B cell (primary cell): ENCODE results near the gene DPP4. TPM values are rescaled to one million over a fixed set of nuclear protein-coding genes. Genes with fewer than 3 reads are reported as not detected.
"Not testable (repeated sequence)": the region's sequence is repeated elsewhere in the genome, so short reads cannot be mapped to it uniquely, and the experiment has no call there.

ENCODE experiments used
- ATAC-seq: fragments of 200-7000 bp; cut with Tn5 transposase; one replicate; pipeline ENCODE4 v1.10.0; 2021; ENCODE audit warnings: low read depth, mild to moderate bottlenecking, moderate number of reproducible peaks, moderate library complexity
- CTCF ChIA-PET: fragments of 350-600 bp; sonication (Branson Sonifier 250); formaldehyde crosslinking; loops from one replicate; lab custom pipeline; 2021; ENCODE audit warnings: antibody characterized with exemption, inconsistent platforms; lab: Charles Lee
- POLR2A ChIA-PET: fragments of 350-600 bp; sonication (Branson Sonifier 250); formaldehyde crosslinking; loops from one replicate; lab custom pipeline; 2021; ENCODE audit warnings: antibody characterized with exemption; lab: Charles Lee
- DNase-seq: peaks from one replicate; pipeline ENCODE4 v3.0.0; 2013
- H2AFZ ChIP-seq: 2 replicates; pipeline ENCODE4 v1.6.1; 2012; ENCODE audit warnings: mild to moderate bottlenecking, low read depth, low read length; ENCODE audit not compliant: insufficient read depth, poor library complexity, severe bottlenecking
- H3K27ac ChIP-seq, 2 donors: 1 replicate in 1 of 2; 2 replicates in 1 of 2; pipeline ENCODE4 v1.5.1; 2012 to 2013; ENCODE audit warnings: low read length in 2 of 2, mild to moderate bottlenecking in 2 of 2, moderate library complexity in 1 of 2
- H3K27me3 ChIP-seq, 4 experiments: fragments of 200-600 bp in 1 of 4; sonication (generic) in 1 of 4; replicated peaks in 1 of 4; 1 replicate in 2 of 4; 2 replicates in 2 of 4; pipeline versions ENCODE4 v1.6.1 to v1.7.0; 2013 to 2016; ENCODE audit warnings: low read length in 3 of 4, mild to moderate bottlenecking in 2 of 4, mixed read lengths in 1 of 4, moderate library complexity in 1 of 4; ENCODE audit not compliant: insufficient read depth in 4 of 4, control insufficient read depth in 3 of 4; ENCODE audit errors: control extremely low read depth in 1 of 4
- H3K36me3 ChIP-seq, 2 experiments: replicated peaks in 1 of 2; 1 replicate in 1 of 2; 2 replicates in 1 of 2; pipeline versions ENCODE4 v1.6.1 to v1.7.1; 2013; ENCODE audit warnings: low read length in 1 of 2; ENCODE audit not compliant: insufficient read depth in 2 of 2, control insufficient read depth in 1 of 2; ENCODE audit errors: control extremely low read depth in 1 of 2, extremely low read depth in 1 of 2
- H3K4me1 ChIP-seq, 2 donors: fragments of 200-600 bp in 1 of 2; sonication (generic) in 1 of 2; 1 replicate in 1 of 2; 2 replicates in 1 of 2; pipeline versions ENCODE4 v1.5.1 to v1.6.1; 2013 to 2017; ENCODE audit warnings: low read length in 2 of 2; ENCODE audit not compliant: control insufficient read depth in 2 of 2, insufficient read depth in 2 of 2
- H3K4me2 ChIP-seq: replicated peaks from 2 replicates; pipeline ENCODE3; 2012; ENCODE audit warnings: mild to moderate bottlenecking, low read depth, low read length; ENCODE audit not compliant: poor library complexity, severe bottlenecking
- H3K4me3 ChIP-seq, 5 experiments: fragments of 200-600 bp in 1 of 5; sonication (generic) in 1 of 5; 1 replicate in 3 of 5; 2 replicates in 2 of 5; pipeline versions ENCODE4 v1.5.1 to v1.7.0; 2011 to 2016; ENCODE audit warnings: low read length in 4 of 5, mild to moderate bottlenecking in 4 of 5, low read depth in 2 of 5, control low read depth in 1 of 5, moderate library complexity in 1 of 5; ENCODE audit not compliant: insufficient read depth in 1 of 5; ENCODE audit errors: control extremely low read depth in 1 of 5, extremely low read depth in 1 of 5
- H3K79me2 ChIP-seq: fragments of 200-600 bp; sonication (generic); one replicate; pipeline ENCODE4 v1.6.0; 2016; ENCODE audit warnings: low read length; ENCODE audit not compliant: control insufficient read depth, insufficient read depth
- H3K9ac ChIP-seq: fragments of 200-600 bp; sonication (generic); 2 replicates; pipeline ENCODE4 v1.6.1; 2017; ENCODE audit warnings: mild to moderate bottlenecking, low read length, moderate library complexity
- H3K9me3 ChIP-seq, 3 donors: one replicate each; pipeline versions ENCODE4 v1.6.1 to v1.7.1; 2013; ENCODE audit warnings: low read length in 2 of 3; ENCODE audit not compliant: control insufficient read depth in 2 of 3, insufficient read depth in 1 of 3; ENCODE audit errors: control extremely low read depth in 1 of 3
- H4K20me1 ChIP-seq: 2 replicates; pipeline ENCODE4 v1.6.0; 2012; ENCODE audit warnings: mild to moderate bottlenecking, low read length; ENCODE audit not compliant: insufficient read depth, control insufficient read depth, poor library complexity, severe bottlenecking
- H3K27ac Mint-ChIP-seq: one replicate; pipeline ENCODE4 v1.8.0; 2021; ENCODE audit warnings: mixed read lengths
- H3K27me3 Mint-ChIP-seq: one replicate; pipeline ENCODE4 v1.8.0; 2021; ENCODE audit warnings: mixed read lengths
- H3K4me1 Mint-ChIP-seq: one replicate; pipeline ENCODE4 v1.8.0; 2021; ENCODE audit warnings: mixed read lengths
- H3K4me3 Mint-ChIP-seq: one replicate; pipeline ENCODE4 v1.8.0; 2021; ENCODE audit warnings: mixed read lengths
- H3K9me3 Mint-ChIP-seq: one replicate; pipeline ENCODE4 v1.8.0; 2022; ENCODE audit warnings: mixed read lengths; ENCODE audit not compliant: insufficient read depth
- CTCF ChIP-seq: fragments of 200-600 bp; IDR thresholded peaks from one replicate; pipeline ENCODE4 v1.8.0; 2022; ENCODE audit warnings: antibody characterized with exemption, mild to moderate bottlenecking
- EZH2 ChIP-seq: IDR thresholded peaks from 2 replicates; pipeline ENCODE4 v1.6.1; 2012; ENCODE audit warnings: borderline replicate concordance, low read depth, mild to moderate bottlenecking, moderate library complexity, low read length; ENCODE audit not compliant: insufficient read depth, poor library complexity, severe bottlenecking
- WGBS: methylation state at CpG from one replicate; pipeline ENCODE4 v1.1.5; 2013; ENCODE audit warnings: missing lambda C conversion rate; ENCODE audit not compliant: insufficient coverage; 5-methylcytosine and 5-hydroxymethylcytosine counted together
- intact Hi-C: fragments of 100-400 bp; cut with micrococcal nuclease; formaldehyde crosslinking; loops from one replicate; pipeline ENCODE4 v1.10.0; 2022
- polyA plus RNA-seq: library from polyadenylated mRNA; depleted of rRNA; stranded (reverse); fragments of >200 nt; gene quantifications from 2 replicates; pipeline ENCODE4 v1.2.3, GENCODE V29; 2012
- total RNA-seq, 2 donors: library from RNA; stranded (reverse); fragments of 120-200 nt in 1 of 2; gene quantifications; 1 replicate in 1 of 2; 2 replicates in 1 of 2; pipeline versions ENCODE4 v1.2.3 to v1.2.4, GENCODE V29; 2013 to 2022

Gene DPP4
- total and polyA plus RNA-seq, 2 donors (not counting 1 experiment from before 2014, with no cell fraction given): 0.18 to 1.2 TPM

GRCh38 chr2:161955211-161955610, 118.8 kb downstream of the DPP4 start:
- no peak overlapping the region for H2AFZ ChIP-seq
- no peaks in the 10 kb centered on the region for H3K9me3 Mint-ChIP-seq
- TF ChIP-seq CTCF: no peak
- TF ChIP-seq EZH2: no peak
- no peak overlapping the region for H3K4me3 Mint-ChIP-seq
- H3K9ac ChIP-seq: no peak overlapping the region
- no peaks in the 10 kb centered on the region for H3K4me1 Mint-ChIP-seq
- H3K9me3 ChIP-seq: no peaks in the 10 kb centered on the region
- H3K4me2 ChIP-seq: no peak overlapping the region
- H3K4me3 ChIP-seq: no peak overlapping the region
- no peaks in the 10 kb centered on the region for H3K79me2 ChIP-seq
- H4K20me1 ChIP-seq: no peaks in the 10 kb centered on the region
- no peak overlapping the region for H3K27ac Mint-ChIP-seq
- ChIA-PET POLR2A (no interaction called here), CTCF (no interaction called here)
- DNase-seq (no peak), ATAC-seq (no peak)
- no peaks in the 10 kb centered on the region for H3K4me1 ChIP-seq
- H3K27ac ChIP-seq: no peak overlapping the region
- H3K27me3 ChIP-seq: no peaks in the 10 kb centered on the region
- peaks cover 4% of the 10 kb centered on the region for H3K27me3 Mint-ChIP-seq
- no peaks in the 10 kb centered on the region for H3K36me3 ChIP-seq
- intact Hi-C loops: no loop called here

GRCh38 chr2:161954103-161954502, 119.9 kb downstream of the DPP4 start:
- DNase-seq: no peak
- no peak overlapping the region for H3K9ac ChIP-seq
- H3K27ac ChIP-seq: no peak overlapping the region
- intact Hi-C loops: no loop called here
- no peak overlapping the region for H3K4me3 ChIP-seq
- no peak overlapping the region for H2AFZ ChIP-seq
- no peak for ATAC-seq
- no peaks in the 10 kb centered on the region for H3K36me3 ChIP-seq
- H3K27me3 ChIP-seq: no peaks in the 10 kb centered on the region
- H3K9me3 ChIP-seq: no peaks in the 10 kb centered on the region
- no peaks in the 10 kb centered on the region for H3K79me2 ChIP-seq
- H3K4me3 Mint-ChIP-seq: no peak overlapping the region
- H3K9me3 Mint-ChIP-seq: no peaks in the 10 kb centered on the region
- H3K27me3 Mint-ChIP-seq: no peaks in the 10 kb centered on the region
- ChIA-PET CTCF (no interaction called here), POLR2A (no interaction called here)
- H4K20me1 ChIP-seq: no peaks in the 10 kb centered on the region
- no peaks in the 10 kb centered on the region for H3K4me1 ChIP-seq
- H3K4me2 ChIP-seq: no peak overlapping the region
- H3K4me1 Mint-ChIP-seq: no peaks in the 10 kb centered on the region
- no peak overlapping the region for H3K27ac Mint-ChIP-seq
- no peak for TF ChIP-seq EZH2
- no peak for TF ChIP-seq CTCF

- CTCF ChIA-PET, H3K9ac ChIP-seq, H3K79me2 ChIP-seq, H3K4me3 ChIP-seq, DNase-seq, H3K27ac Mint-ChIP-seq, H3K27me3 ChIP-seq, intact Hi-C loops, H3K9me3 ChIP-seq, ATAC-seq, H3K4me1 Mint-ChIP-seq, H3K36me3 ChIP-seq, H3K9me3 Mint-ChIP-seq, H3K27me3 Mint-ChIP-seq, H3K4me3 Mint-ChIP-seq, H3K4me1 ChIP-seq, H3K4me2 ChIP-seq, H3K27ac ChIP-seq, H4K20me1 ChIP-seq, H2AFZ ChIP-seq: not testable (repeated sequence)
- no CpG with 5 or more reads among the region's 9 CpGs for WGBS
- POLR2A ChIA-PET: interaction anchor here (0.7 kb wide), 1 partner anchor 12 kb away, joined by 4 read pairs; no protein-coding TSS in a partner anchor
Observed at GRCh38 chr2:161953367-161953766, 120.6 kb downstream of the DPP4 start.
